ENCODE results near the gene NTNG2. TPM values are rescaled to one million over a fixed set of nuclear protein-coding genes. Genes with fewer than 3 reads are reported as not detected.

NTNG2 gene
- total RNA-seq, 4 donors from 2014 or later = 0.44 to 1.2 (median 0.75) TPM

DNA sequence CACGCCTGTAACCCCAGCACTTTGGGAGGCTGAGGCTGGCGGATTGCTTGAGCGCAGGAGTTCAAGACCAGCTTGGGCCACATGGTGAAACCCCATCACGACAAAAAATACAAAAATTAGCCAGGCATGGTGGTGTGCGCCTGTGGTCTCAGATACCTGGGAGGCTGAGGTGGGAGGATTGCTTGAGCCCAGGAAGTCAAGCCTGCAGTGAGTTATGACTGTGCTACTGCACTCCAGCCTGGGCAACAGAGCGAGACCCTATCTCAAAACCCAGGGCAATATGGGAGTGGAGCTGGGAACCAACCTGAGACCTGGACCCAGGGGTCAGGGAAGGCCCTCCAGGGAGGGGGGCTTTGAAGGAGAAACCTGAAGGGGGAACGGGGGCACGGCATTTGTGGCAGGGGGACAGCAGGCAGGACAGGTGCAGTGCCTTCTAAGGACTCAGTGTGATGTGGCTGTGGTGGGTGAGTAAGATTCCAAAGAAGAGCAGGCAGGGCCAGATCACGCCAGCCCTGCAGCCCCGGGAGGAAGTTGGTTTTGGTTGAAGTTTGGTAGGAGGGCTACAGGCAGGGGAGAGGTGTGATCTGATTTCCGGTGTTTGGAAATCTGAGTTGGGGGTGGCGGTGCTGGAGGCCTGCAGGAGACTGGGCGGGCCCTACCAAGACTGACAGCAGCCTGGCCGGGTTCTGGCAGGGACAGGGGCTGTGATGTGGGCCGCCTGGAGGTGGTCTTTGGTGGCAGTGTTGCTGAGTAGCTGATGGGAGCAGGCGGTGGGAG is 46.2 kb downstream of the NTNG2 start:
- TF ChIP-seq, protein P1, sequence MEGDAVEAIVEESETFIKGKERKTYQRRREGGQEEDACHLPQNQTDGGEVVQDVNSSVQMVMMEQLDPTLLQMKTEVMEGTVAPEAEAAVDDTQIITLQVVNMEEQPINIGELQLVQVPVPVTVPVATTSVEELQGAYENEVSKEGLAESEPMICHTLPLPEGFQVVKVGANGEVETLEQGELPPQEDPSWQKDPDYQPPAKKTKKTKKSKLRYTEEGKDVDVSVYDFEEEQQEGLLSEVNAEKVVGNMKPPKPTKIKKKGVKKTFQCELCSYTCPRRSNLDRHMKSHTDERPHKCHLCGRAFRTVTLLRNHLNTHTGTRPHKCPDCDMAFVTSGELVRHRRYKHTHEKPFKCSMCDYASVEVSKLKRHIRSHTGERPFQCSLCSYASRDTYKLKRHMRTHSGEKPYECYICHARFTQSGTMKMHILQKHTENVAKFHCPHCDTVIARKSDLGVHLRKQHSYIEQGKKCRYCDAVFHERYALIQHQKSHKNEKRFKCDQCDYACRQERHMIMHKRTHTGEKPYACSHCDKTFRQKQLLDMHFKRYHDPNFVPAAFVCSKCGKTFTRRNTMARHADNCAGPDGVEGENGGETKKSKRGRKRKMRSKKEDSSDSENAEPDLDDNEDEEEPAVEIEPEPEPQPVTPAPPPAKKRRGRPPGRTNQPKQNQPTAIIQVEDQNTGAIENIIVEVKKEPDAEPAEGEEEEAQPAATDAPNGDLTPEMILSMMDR (IDR thresholded peaks at IDR 0.05) = no peak
- TF ChIP-seq POLR2A (IDR thresholded peaks at IDR 0.05) = no peak
- intact Hi-C loops (cut with DNase I) = no loop called here
- Histone ChIP-seq H3K27ac (no peak overlapping the region), H3K27me3 (no peaks in the 10 kb centered on the region), H3K36me3 (no peaks in the 10 kb centered on the region), H3K9me3 (no peaks in the 10 kb centered on the region), H3K4me1 (no peaks in the 10 kb centered on the region), H3K4me3 (replicated peaks in 1 of 3) (no peak overlapping the region)
- WGBS, 2 donors = 80 to 85% methylated on average over 15 to 16 of the region's 16 CpGs
- DNase-seq = no peak

DNA sequence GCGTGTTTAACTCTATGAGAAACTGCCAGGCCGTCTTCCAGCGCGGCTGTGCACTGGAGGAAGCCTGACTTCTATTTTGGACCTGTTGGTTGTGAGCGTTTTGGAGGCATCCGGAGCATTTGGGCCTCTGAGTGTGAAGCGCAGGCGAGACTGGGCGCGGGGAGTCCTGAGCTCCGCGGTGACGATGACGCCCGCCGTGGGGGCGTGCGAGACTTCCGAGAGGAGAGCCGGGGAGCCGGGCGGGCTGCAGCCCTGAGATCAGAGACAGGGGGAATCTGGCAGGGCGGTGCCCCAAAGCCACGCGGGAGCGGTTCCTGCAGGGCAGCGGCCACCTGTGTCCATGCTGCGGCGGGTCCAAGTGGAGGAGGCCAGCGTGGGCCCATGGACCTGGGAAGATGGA is 47.4 kb downstream of the NTNG2 start:
- intact Hi-C loops (cut with DNase I) = no loop called here
- DNase-seq = no peak
- Histone ChIP-seq H3K36me3 (no peaks in the 10 kb centered on the region), H3K4me1 (peaks cover 4 to 7% of the 10 kb centered on the region in 2 donors), H3K4me3 (replicated peaks in 1 of 3) (no peak overlapping the region), H3K27me3 (no peaks in the 10 kb centered on the region), H3K27ac (no peak overlapping the region), H3K9me3 (no peaks in the 10 kb centered on the region)
- WGBS, 2 donors = 80 to 90% methylated on average over 29 to 30 of the region's 30 CpGs
- TF ChIP-seq, protein P1 (IDR thresholded peaks at IDR 0.05) = no peak
- TF ChIP-seq POLR2A (IDR thresholded peaks at IDR 0.05) = no peak

DNA sequence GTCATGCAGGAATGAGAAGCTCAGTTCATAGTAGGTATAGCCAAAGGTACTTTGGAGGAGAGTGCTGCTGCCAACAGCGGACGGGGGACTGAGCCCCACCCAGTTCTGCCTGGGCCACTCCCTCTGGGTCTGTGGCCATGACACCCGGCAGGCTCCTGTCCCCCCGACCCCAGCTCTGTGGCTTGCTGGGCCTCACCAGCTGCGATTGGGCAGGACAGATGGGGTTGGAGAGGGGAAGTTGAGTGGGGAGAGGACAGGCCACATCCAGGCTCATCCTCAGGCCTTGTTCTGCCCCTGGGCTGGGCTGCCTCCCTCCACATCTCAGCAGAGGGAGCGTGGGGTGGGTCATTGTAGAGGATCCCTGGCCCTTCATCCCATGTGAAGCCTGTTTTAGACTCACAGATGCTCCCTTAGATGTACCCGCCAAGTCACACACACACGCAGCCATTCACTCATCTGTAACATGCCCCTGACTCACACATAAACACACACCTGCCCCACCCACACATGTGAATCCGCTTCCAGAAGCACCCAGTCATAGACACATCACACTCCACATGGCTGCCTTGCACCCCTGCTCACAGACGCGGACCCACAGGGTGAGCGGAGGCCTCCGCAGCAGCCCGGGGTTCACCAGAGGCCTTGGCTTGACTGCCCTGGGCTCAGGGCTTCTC is 48.8 kb downstream of the NTNG2 start:
- TF ChIP-seq POLR2A (IDR thresholded peaks at IDR 0.05) = no peak
- TF ChIP-seq, protein P1 (IDR thresholded peaks at IDR 0.05) = no peak
- Histone ChIP-seq H3K9me3 (no peaks in the 10 kb centered on the region), H3K27ac (no peak overlapping the region), H3K36me3 (no peaks in the 10 kb centered on the region), H3K4me1 (peaks cover 4 to 10% of the 10 kb centered on the region in 2 donors), H3K4me3 (replicated peaks in 1 of 3) (no peak overlapping the region), H3K27me3 (no peaks in the 10 kb centered on the region)
- WGBS, 2 donors = 81 to 86% methylated on average over 12 to 14 of the region's 14 CpGs
- no peak for DNase-seq
- intact Hi-C loops (cut with DNase I) = no loop called here

DNA sequence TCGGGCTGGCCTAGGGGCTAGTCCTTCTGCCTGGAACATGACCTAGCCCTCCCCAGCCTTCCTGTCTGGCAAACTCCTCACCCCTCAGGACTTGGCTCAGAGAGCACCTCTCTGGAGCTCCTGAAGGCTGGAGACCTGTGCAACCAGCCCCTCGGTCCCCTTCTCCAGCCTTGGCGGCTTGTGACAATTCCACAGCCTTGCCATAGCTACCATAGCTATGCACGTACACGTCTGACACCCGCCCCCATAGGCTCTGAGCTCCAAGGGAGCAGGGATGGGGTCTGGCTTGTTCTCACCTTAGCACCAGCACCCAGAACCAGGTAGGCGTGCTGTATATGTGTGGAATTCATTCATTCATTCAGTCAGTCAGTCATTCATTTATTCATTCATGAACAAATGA is 49.7 kb downstream of the NTNG2 start:
- Histone ChIP-seq H3K4me3 (replicated peaks in 1 of 3) (no peak overlapping the region), H3K4me1 (peaks cover 4 to 10% of the 10 kb centered on the region in 2 donors), H3K36me3 (no peaks in the 10 kb centered on the region), H3K27me3 (no peaks in the 10 kb centered on the region), H3K27ac (no peak overlapping the region), H3K9me3 (no peaks in the 10 kb centered on the region)
- intact Hi-C loops (cut with DNase I) = no loop called here
- WGBS, 2 donors = 90% methylated on average over 7 of the region's 7 CpGs
- no peak for DNase-seq
- TF ChIP-seq, protein P1 (IDR thresholded peaks at IDR 0.05) = no peak
- no peak for TF ChIP-seq POLR2A (IDR thresholded peaks at IDR 0.05)

DNA sequence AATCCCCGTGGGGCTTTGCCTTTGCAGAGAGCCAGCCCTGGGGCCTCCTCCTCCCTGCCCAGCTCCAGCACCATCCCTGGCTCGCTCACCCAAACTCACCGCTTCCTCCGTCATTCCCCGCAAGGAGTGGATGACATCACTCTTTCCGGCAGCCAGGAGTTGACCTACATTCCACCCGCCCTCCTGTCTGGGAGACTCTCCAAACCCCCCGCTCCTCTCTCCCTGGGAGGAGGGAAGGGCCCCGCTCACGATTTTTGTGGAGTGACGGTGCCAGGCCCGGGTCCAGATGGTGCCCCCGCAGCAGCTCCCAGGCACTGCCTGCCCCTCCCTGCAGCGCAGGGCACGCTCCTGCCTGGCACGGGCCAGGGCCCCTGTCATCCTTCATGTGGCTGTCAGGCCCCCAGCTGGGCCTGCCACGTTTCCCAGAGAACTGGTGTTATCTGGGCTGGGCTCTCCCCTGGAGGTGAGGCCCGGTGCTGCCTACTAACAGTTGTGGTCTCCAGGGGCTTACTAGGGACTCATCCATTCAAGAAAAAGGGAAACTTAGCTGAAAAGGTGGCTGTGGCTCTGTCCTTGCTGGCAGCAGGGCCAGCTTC is 52.3 kb downstream of the NTNG2 start:
- no peaks in the 10 kb centered on the region for H3K27me3 ChIP-seq
- no peaks in the 10 kb centered on the region for H3K9me3 ChIP-seq
- intact Hi-C loops (cut with DNase I) = no loop called here
- no peaks in the 10 kb centered on the region for H3K36me3 ChIP-seq
- peaks cover 4 to 10% of the 10 kb centered on the region in 2 donors for H3K4me1 ChIP-seq
- peak; percentile 84 to 90 for DNase-seq
- 2 to 10% methylated on average over 15 to 18 of the region's 18 CpGs for WGBS, 2 donors
- TF ChIP-seq POLR2A (IDR thresholded peaks at IDR 0.05) = no peak
- TF ChIP-seq, protein P1 (IDR thresholded peaks at IDR 0.05) = peak in 1 of 6 experiments; percentile 11
- no peak overlapping the region for H3K27ac ChIP-seq
- H3K4me3 ChIP-seq (replicated peaks in 1 of 3) = no peak overlapping the region
